ENCODE data around the gene TCF3. TPM values are rescaled to one million over a fixed set of nuclear protein-coding genes. Genes with fewer than 3 reads are reported as not detected.

Gene TCF3
- total RNA-seq, 6 donors from 2014 or later: 32.9 to 88.2 (median 53.3) TPM

DNA sequence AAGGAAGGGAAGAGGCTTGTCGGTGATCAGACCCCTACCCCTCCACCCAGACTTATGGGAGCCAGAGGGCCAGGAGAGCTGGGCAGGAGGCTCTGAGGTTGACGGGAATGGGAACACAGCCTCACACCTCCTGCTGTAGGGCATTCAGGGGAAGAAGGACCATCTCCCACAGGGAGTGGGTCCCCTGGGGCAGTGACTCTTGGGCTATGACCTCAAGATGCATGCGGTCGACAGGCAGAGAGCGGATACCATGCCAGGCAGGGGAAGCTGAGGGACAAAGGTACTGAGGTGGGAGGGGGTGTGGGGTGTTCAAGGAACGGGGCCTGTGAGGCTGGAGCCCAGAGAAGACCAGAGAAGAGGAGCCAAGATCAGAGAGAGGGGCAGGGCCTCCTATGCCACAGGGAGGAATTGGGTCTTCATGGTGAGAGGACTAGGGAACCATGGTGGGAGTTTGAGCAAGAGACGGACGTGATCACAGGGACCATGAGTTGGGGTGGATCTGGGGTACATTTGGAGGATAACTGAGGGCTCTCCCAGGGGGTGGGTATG lies 4.6 kb upstream of the TCF3 start:
- DNase-seq (no peak), ATAC-seq (ENCODE audit: low FRiP score in 2 of 2) (no peak)
- H3K27me3 ChIP-seq: no peaks in the 10 kb centered on the region
- peak overlapping the region in 1 of 4 donors; percentile 21 for H3K27ac ChIP-seq
- H3K4me3 ChIP-seq: no peak overlapping the region
- WGBS, 2 donors: 87 to 92% methylated on average over 8 of the region's 8 CpGs
- H3K9me3 ChIP-seq: no peaks in the 10 kb centered on the region
- H3K4me1 ChIP-seq: peaks cover 0 to 15% (median 9%) of the 10 kb centered on the region in 4 donors
- H3K36me3 ChIP-seq: no peaks in the 10 kb centered on the region
- TF ChIP-seq POLR2A (IDR thresholded peaks at IDR 0.05): no peak
- TF ChIP-seq POLR2AphosphoS5 (IDR thresholded peaks at IDR 0.05): no peak
- TF ChIP-seq, protein P1, sequence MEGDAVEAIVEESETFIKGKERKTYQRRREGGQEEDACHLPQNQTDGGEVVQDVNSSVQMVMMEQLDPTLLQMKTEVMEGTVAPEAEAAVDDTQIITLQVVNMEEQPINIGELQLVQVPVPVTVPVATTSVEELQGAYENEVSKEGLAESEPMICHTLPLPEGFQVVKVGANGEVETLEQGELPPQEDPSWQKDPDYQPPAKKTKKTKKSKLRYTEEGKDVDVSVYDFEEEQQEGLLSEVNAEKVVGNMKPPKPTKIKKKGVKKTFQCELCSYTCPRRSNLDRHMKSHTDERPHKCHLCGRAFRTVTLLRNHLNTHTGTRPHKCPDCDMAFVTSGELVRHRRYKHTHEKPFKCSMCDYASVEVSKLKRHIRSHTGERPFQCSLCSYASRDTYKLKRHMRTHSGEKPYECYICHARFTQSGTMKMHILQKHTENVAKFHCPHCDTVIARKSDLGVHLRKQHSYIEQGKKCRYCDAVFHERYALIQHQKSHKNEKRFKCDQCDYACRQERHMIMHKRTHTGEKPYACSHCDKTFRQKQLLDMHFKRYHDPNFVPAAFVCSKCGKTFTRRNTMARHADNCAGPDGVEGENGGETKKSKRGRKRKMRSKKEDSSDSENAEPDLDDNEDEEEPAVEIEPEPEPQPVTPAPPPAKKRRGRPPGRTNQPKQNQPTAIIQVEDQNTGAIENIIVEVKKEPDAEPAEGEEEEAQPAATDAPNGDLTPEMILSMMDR (IDR thresholded peaks at IDR 0.05): no peak

DNA sequence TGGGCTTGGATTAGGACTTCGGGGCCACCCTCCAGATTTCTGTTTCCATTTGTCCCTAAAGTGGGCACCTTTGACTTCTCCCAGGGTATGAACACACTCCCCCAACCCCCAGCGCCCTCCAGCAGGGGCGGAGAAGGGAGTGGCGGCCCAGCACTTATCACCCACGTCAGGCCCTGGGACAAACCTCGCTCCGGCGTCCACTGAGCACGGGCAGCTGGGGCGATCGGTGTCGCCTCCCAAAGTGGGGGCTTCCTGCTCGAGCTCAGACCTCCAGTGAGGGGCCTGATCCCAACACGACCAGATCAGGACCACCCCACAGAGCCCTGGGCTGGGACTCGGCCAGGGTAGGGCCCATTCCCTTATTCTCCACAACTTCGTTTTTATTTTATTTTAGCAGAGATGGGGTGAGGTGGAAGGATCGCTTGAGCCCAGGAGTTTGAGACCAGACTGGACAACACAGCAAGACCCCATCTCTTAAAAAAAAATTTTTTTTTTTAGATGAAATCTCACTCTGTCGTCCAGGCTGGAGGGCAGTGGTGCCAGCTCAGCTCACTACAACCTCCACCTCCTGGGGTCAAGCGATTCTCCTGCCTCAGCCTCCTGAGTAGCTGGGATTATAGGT lies 3.7 kb upstream of the TCF3 start:
- TF ChIP-seq EP300 (IDR thresholded peaks at IDR 0.05): no peak
- TF ChIP-seq, protein P1 (IDR thresholded peaks at IDR 0.05): no peak
- no peak for TF ChIP-seq POLR2A (IDR thresholded peaks at IDR 0.05)
- TF ChIP-seq POLR2AphosphoS5 (IDR thresholded peaks at IDR 0.05): no peak
- Histone ChIP-seq H3K4me3 (no peak overlapping the region), H3K27ac (no peak overlapping the region), H3K9me3 (no peaks in the 10 kb centered on the region), H3K36me3 (no peaks in the 10 kb centered on the region), H3K27me3 (no peaks in the 10 kb centered on the region), H3K4me1 (peaks cover 2 to 20% (median 12%) of the 10 kb centered on the region in 4 donors)
- ATAC-seq (ENCODE audit: low FRiP score in 2 of 2): no peak
- 74 to 83% methylated on average over 13 to 19 of the region's 19 CpGs for whole genome bisulfite sequencing, 2 donors
- DNase-seq: no peak

DNA sequence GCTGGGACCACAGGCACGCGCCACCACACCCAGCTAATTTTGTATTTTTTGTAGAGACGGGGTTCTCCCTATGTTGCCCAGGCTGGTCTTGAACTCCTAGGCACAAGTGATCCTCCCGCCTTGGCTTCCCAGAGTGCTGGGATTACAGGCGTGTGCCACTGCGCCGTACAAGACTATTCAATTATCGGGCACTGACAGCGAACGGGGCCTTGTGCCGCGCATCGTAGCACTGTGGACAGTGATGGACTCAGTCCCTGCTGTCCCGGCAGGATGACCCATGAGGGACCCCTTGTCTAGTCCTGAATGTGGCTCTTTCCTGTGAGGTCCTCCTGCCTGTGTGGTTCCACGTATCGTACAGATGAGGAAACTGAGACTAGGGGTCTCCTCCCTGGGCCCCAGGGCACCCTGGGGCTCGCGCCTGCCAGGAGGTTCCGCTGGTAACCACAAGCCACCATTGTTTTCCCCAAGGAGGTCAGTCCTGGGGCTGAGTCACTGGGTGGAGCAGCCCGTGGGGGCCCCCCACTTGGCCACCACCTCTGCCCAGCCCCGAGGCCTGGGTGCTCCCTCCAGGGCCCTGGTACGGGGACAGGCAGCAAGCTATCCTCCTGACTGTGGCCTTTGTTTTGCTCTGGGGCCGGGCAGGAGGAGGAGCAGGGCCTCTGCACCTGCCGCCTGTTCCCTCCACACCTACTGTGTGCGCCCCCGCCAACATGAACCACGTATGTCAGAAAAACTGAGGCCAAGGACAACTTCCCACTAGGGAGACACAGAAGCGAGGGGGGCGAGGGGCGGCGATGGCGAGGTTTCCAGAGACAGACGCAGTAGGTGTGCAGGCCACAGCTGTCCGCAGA lies 2.9 kb upstream of the TCF3 start:
- ATAC-seq (ENCODE audit: low FRiP score in 2 of 2) (no peak), DNase-seq (peak in 1 of 2 donors; percentile 82)
- no peaks in the 10 kb centered on the region for H3K36me3 ChIP-seq
- H3K4me3 ChIP-seq: no peak overlapping the region
- H3K27me3 ChIP-seq: no peaks in the 10 kb centered on the region
- peaks cover 9 to 27% (median 19%) of the 10 kb centered on the region in 4 donors for H3K4me1 ChIP-seq
- TF ChIP-seq POLR2A (IDR thresholded peaks at IDR 0.05): no peak
- TF ChIP-seq POLR2AphosphoS5 (IDR thresholded peaks at IDR 0.05): no peak
- TF ChIP-seq, protein P1 (IDR thresholded peaks at IDR 0.05): no peak
- TF ChIP-seq EP300 (IDR thresholded peaks at IDR 0.05): no peak
- H3K27ac ChIP-seq: no peak overlapping the region
- 82 to 86% methylated on average over 28 to 34 of the region's 34 CpGs for WGBS, 2 donors
- no peaks in the 10 kb centered on the region for H3K9me3 ChIP-seq

DNA sequence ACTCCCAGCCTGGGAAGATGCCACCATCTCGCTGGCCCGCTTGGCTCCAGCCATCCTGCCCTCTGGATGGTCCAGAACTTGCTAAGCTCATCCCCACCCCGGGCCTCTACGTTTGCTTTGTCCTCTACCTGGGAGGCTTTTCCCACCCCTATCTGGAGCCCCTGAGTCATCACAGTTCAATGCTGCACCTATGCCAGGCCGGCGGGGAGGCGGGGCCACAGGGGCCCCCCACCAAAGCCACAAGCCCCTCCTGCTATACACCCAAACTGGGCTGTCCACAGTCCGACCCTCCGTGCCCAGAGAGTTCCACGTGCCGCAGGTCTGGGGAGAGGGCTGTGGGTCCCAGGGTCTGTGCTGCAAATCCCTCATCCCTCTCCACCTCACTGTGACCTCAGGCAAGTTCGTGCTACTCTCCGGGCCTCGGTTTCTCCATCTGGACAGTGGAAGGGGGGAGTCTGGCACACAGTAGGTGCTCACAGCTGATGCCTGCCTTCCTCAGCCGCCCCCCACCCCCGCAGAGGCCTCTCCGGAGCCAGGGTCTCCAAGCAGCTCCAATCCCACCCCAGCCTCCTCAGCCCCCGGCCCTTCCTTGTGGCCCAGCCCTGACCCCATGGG lies 1.9 kb upstream of the TCF3 start:
- Histone ChIP-seq H3K27me3 (no peaks in the 10 kb centered on the region), H3K27ac (no peak overlapping the region), H3K4me1 (peaks cover 11 to 33% (median 21%) of the 10 kb centered on the region in 4 donors), H3K4me3 (no peak overlapping the region), H3K36me3 (peaks cover 0 to under 1% (median 0%) of the 10 kb centered on the region in 4 donors), H3K9me3 (no peaks in the 10 kb centered on the region)
- TF ChIP-seq POLR2A (IDR thresholded peaks at IDR 0.05) (no peak), EP300 (IDR thresholded peaks at IDR 0.05) (no peak), POLR2AphosphoS5 (IDR thresholded peaks at IDR 0.05) (no peak)
- TF ChIP-seq, protein P1 (IDR thresholded peaks at IDR 0.05): no peak
- ATAC-seq (ENCODE audit: low FRiP score in 2 of 2) (no peak), DNase-seq (peak in 1 of 2 donors; percentile 82)
- WGBS, 2 donors: 76 to 81% methylated on average over 16 of the region's 18 CpGs
